OCI-LY1 (cell line): ENCODE results near the gene KLF3.

Experiments
- H2AFZ ChIP-seq: fragments of 200-600 bp; sonication (generic), shearing (Covaris generic); 2 replicates; pipeline ENCODE4 v1.6.0; 2014; ENCODE audit warnings: antibody characterized with exemption, mild to moderate bottlenecking, low read length
- H3F3A ChIP-seq: fragments of 200-600 bp; sonication (generic), shearing (Covaris generic); 2 replicates; pipeline ENCODE4 v1.6.0; 2014; ENCODE audit warnings: mild to moderate bottlenecking, antibody characterized with exemption, low read length, moderate library complexity; ENCODE audit not compliant: insufficient read depth
- H3K27ac ChIP-seq: fragments of 200-600 bp; sonication (generic); 2 replicates; pipeline ENCODE4 v1.5.1; 2014; ENCODE audit warnings: low read length, mixed run types, mild to moderate bottlenecking, low read depth; ENCODE audit not compliant: poor library complexity, severe bottlenecking
- H3K27me3 ChIP-seq: fragments of 200-600 bp; sonication (generic); 2 replicates; pipeline ENCODE4 v1.6.0; 2014; ENCODE audit warnings: antibody characterized with exemption, mild to moderate bottlenecking, low read length, moderate library complexity; ENCODE audit not compliant: insufficient read depth
- H3K36me3 ChIP-seq: fragments of 200-600 bp; sonication (generic); 2 replicates; pipeline ENCODE4 v1.6.1; 2014; ENCODE audit warnings: mild to moderate bottlenecking, antibody characterized with exemption, low read length, moderate library complexity, mixed read lengths; ENCODE audit not compliant: insufficient read depth
- H3K4me1 ChIP-seq: fragments of 200-600 bp; sonication (generic); 2 replicates; pipeline ENCODE4 v1.5.1; 2014; ENCODE audit warnings: mild to moderate bottlenecking, low read length, moderate library complexity; ENCODE audit not compliant: insufficient read depth, severe bottlenecking
- H3K4me2 ChIP-seq: fragments of 200-600 bp; sonication (generic), shearing (Covaris generic); 2 replicates; pipeline ENCODE4 v1.6.1; 2014; ENCODE audit warnings: low read length
- H3K4me3 ChIP-seq: fragments of 200-600 bp; sonication (generic); 2 replicates; pipeline ENCODE4 v1.5.1; 2014; ENCODE audit warnings: low read length, low read depth, mild to moderate bottlenecking, mixed read lengths; ENCODE audit not compliant: poor library complexity, severe bottlenecking
- H3K79me2 ChIP-seq: fragments of 200-600 bp; shearing (Covaris generic); 2 replicates; pipeline ENCODE4 v1.6.1; 2016; ENCODE audit warnings: mixed run types, low read length, mixed read lengths; ENCODE audit not compliant: insufficient read depth
- H3K9ac ChIP-seq: fragments of 200-600 bp; sonication (generic), shearing (Covaris generic); 2 replicates; pipeline ENCODE4 v1.6.1; 2014; ENCODE audit warnings: mild to moderate bottlenecking, low read length, mixed read lengths
- H3K9me2 ChIP-seq: fragments of 200-600 bp; sonication (generic), shearing (Covaris generic); 2 replicates; pipeline ENCODE4 v1.6.1; 2014; ENCODE audit warnings: low read depth, mild to moderate bottlenecking, low read length, mixed read lengths
- H3K9me3 ChIP-seq: fragments of 200-600 bp; shearing (Covaris generic); 2 replicates; pipeline ENCODE4 v1.6.1; 2014; ENCODE audit warnings: low read length, mixed read lengths
- H4K20me1 ChIP-seq: fragments of 200-600 bp; sonication (generic), shearing (Covaris generic); 2 replicates; pipeline ENCODE4 v1.6.0; 2016; ENCODE audit warnings: mild to moderate bottlenecking, low read length; ENCODE audit not compliant: insufficient read depth
- CTCF ChIP-seq: fragments of 200-600 bp; sonication (generic), shearing (Covaris generic); IDR thresholded peaks from 2 replicates; pipeline ENCODE4 v1.5.1; 2017; ENCODE audit warnings: mild to moderate bottlenecking, antibody characterized with exemption, low read length, moderate library complexity, mixed read lengths
- EZH2 ChIP-seq: fragments of 200-600 bp; sonication (generic), shearing (Covaris generic); IDR thresholded peaks from 2 replicates; pipeline ENCODE4 v1.8.0; 2017; ENCODE audit warnings: borderline replicate concordance, mixed run types, mild to moderate bottlenecking, antibody characterized with exemption, low read length, moderate library complexity, mixed read lengths

KLF3 gene

GRCh38 chr4:38734446-38734845 is 70.4 kb downstream of the KLF3 start:
- Histone ChIP-seq H3K4me2 (no peak overlapping the region), H3K79me2 (no peaks in the 10 kb centered on the region)

GRCh38 chr4:38734911-38735310 is 70.9 kb downstream of the KLF3 start:
- Histone ChIP-seq H3K27ac (no peak overlapping the region), H3K4me2 (no peak overlapping the region), H3K36me3 (no peaks in the 10 kb centered on the region), H3K9me3 (no peaks in the 10 kb centered on the region), H3K4me1 (peaks cover 7% of the 10 kb centered on the region), H3K27me3 (no peaks in the 10 kb centered on the region), H3K4me3 (no peak overlapping the region), H2AFZ (no peak overlapping the region), H4K20me1 (no peaks in the 10 kb centered on the region), H3K79me2 (no peaks in the 10 kb centered on the region), H3K9ac (no peak overlapping the region), H3F3A (no peaks in the 10 kb centered on the region), H3K9me2 (no peaks in the 10 kb centered on the region)
- TF ChIP-seq EZH2 (no peak), CTCF (no peak)

More at GRCh38 chr4:38734446-38734845, 70.4 kb downstream of the KLF3 start:
- Histone ChIP-seq H3F3A (no peaks in the 10 kb centered on the region), H2AFZ (no peak overlapping the region), H3K9ac (no peak overlapping the region), H3K4me3 (no peak overlapping the region), H3K27me3 (no peaks in the 10 kb centered on the region), H3K36me3 (no peaks in the 10 kb centered on the region), H3K9me3 (no peaks in the 10 kb centered on the region), H3K4me1 (peaks cover 7% of the 10 kb centered on the region), H3K27ac (no peak overlapping the region), H3K9me2 (no peaks in the 10 kb centered on the region), H4K20me1 (no peaks in the 10 kb centered on the region)
- TF ChIP-seq CTCF (no peak), EZH2 (no peak)

GRCh38 chr4:38735870-38736269 is 71.9 kb downstream of the KLF3 start:
- Histone ChIP-seq H4K20me1 (no peaks in the 10 kb centered on the region), H3K36me3 (no peaks in the 10 kb centered on the region), H2AFZ (no peak overlapping the region), H3K4me1 (peaks cover 5% of the 10 kb centered on the region), H3K9me2 (no peaks in the 10 kb centered on the region), H3K27ac (no peak overlapping the region), H3K27me3 (no peaks in the 10 kb centered on the region), H3K4me2 (no peak overlapping the region), H3K9me3 (no peaks in the 10 kb centered on the region), H3K4me3 (no peak overlapping the region), H3K9ac (no peak overlapping the region), H3K79me2 (no peaks in the 10 kb centered on the region), H3F3A (no peaks in the 10 kb centered on the region)
- no peak for TF ChIP-seq CTCF
- no peak for TF ChIP-seq EZH2
